ENCODE measurements around the gene POLD3. TPM values are rescaled to one million over a fixed set of nuclear protein-coding genes. Genes with fewer than 3 reads are reported as not detected.

Gene POLD3
- total and polyA plus RNA-seq, 11 donors: 2.8 to 14.7 (median 6.5) TPM

GRCh38 chr11:74671520-74672196 lies 79.3 kb downstream of the POLD3 start:
- H3K27me3 ChIP-seq: no peaks in the 10 kb centered on the region
- WGBS, 4 donors: 83 to 87% (median 86%) methylated on average over 10 of the region's 10 CpGs
- DNase-seq (no peak), ATAC-seq (no peak)
- H3K27ac ChIP-seq: peak overlapping the region in 6 of 12 donors; percentile 53 to 78 (median 64)
- H3K36me3 ChIP-seq: no peaks in the 10 kb centered on the region
- H3K4me1 ChIP-seq: peaks cover 0 to 15% (median 11%) of the 10 kb centered on the region in 12 donors
- no peaks in the 10 kb centered on the region for H3K9me3 ChIP-seq
- TF ChIP-seq, protein P1, sequence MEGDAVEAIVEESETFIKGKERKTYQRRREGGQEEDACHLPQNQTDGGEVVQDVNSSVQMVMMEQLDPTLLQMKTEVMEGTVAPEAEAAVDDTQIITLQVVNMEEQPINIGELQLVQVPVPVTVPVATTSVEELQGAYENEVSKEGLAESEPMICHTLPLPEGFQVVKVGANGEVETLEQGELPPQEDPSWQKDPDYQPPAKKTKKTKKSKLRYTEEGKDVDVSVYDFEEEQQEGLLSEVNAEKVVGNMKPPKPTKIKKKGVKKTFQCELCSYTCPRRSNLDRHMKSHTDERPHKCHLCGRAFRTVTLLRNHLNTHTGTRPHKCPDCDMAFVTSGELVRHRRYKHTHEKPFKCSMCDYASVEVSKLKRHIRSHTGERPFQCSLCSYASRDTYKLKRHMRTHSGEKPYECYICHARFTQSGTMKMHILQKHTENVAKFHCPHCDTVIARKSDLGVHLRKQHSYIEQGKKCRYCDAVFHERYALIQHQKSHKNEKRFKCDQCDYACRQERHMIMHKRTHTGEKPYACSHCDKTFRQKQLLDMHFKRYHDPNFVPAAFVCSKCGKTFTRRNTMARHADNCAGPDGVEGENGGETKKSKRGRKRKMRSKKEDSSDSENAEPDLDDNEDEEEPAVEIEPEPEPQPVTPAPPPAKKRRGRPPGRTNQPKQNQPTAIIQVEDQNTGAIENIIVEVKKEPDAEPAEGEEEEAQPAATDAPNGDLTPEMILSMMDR (IDR thresholded peaks at IDR 0.05): no peak
- TF ChIP-seq POLR2A (IDR thresholded peaks at IDR 0.05): no peak
- intact Hi-C loops (cut with DNase I): loop anchor here in 1 of 10 donors (10.0 kb wide), 1 partner anchor 53 kb away; no protein-coding TSS in a partner anchor
- H3K4me3 ChIP-seq: no peak overlapping the region

DNA sequence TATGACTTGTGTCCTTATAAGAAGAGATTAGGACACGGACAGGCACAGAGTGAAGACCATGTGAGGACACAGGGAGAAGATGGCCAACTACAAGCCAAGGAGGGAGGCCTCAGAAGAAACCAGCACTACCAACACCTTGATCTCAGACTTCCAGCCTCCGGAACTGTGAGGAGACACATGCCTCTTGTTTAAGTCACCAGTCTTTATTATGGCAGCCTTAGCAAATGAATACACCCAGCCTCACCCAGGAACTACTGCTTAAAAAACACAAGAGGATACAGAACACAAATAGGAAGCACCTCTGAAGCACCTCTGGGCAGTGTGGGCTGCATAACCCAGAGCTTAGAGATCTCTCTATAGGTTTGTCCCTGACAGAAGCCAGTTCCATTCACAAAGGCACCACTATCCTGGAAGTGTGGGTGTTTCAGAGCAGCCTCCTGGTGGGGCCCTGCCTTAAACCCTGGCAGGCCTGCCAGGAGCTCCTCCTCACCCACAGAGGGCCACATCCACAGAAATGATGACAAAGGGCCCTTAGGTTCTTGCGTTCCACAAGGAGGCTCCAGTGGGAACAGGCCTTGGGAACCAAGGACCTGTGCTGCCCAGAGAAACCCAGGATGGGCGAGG lies 80.1 kb downstream of the POLD3 start:
- DNase-seq (no peak), ATAC-seq (peak in 2 of 4 donors; percentile 14 to 23)
- no peak for TF ChIP-seq POLR2A (IDR thresholded peaks at IDR 0.05)
- TF ChIP-seq, protein P1 (IDR thresholded peaks at IDR 0.05): no peak
- Histone ChIP-seq H3K4me1 (peaks cover 0 to 15% (median 11%) of the 10 kb centered on the region in 12 donors), H3K4me3 (no peak overlapping the region), H3K9me3 (no peaks in the 10 kb centered on the region), H3K36me3 (no peaks in the 10 kb centered on the region), H3K27ac (peak overlapping the region in 11 of 12 donors; percentile 53 to 89 (median 65)), H3K27me3 (no peaks in the 10 kb centered on the region)
- intact Hi-C loops (cut with DNase I): loop anchor here in 1 of 10 donors (10.0 kb wide), 1 partner anchor 52 kb away; no protein-coding TSS in a partner anchor
- 63 to 85% (median 78%) methylated on average over 4 of the region's 4 CpGs for WGBS, 4 donors

- ATAC-seq (peak; percentile 22 to 86 (median 82)), DNase-seq (peak; percentile 57 to 92 (median 83))
- H3K4me1 ChIP-seq: peaks cover 0 to 15% (median 11%) of the 10 kb centered on the region in 12 donors
- no peak overlapping the region for H3K4me3 ChIP-seq
- TF ChIP-seq, protein P1 (IDR thresholded peaks at IDR 0.05): no peak
- TF ChIP-seq POLR2A (IDR thresholded peaks at IDR 0.05): no peak
- intact Hi-C loops (cut with DNase I): loop anchor here in 1 of 10 donors (10.0 kb wide), 1 partner anchor 52 kb away; no protein-coding TSS in a partner anchor
- no peaks in the 10 kb centered on the region for H3K27me3 ChIP-seq
- 33 to 43% (median 38%) methylated on average over 12 of the region's 12 CpGs for WGBS, 4 donors
- no peaks in the 10 kb centered on the region for H3K36me3 ChIP-seq
- no peaks in the 10 kb centered on the region for H3K9me3 ChIP-seq
- H3K27ac ChIP-seq: peak overlapping the region in 11 of 12 donors; percentile 53 to 89 (median 65)
These were observed 80.7 kb downstream of the POLD3 start for GRCh38 chr11:74672956-74673692.

Data from heart left ventricle (tissue), 16 donors.